SK-N-SH treated with all-trans-retinoic acid at 6 μM for 48 hours (cell line): ENCODE results near the gene CACNA1H.

ENCODE experiments used
- ATAC-seq: fragments of 200-7000 bp; cut with Tn5 transposase; 3 replicates; pipeline ENCODE4 v1.9.1; 2020; ENCODE audit warnings: mild to moderate bottlenecking, moderate library complexity
- ARNTL ChIP-seq: fragments of 450-650 bp; formaldehyde crosslinking; IDR thresholded peaks from 2 replicates; pipeline ENCODE4 v1.5.0; 2020; ENCODE audit warnings: low read depth, mild to moderate bottlenecking, moderate library complexity, borderline replicate concordance
- BACH2 ChIP-seq: fragments of 250-450 bp; sonication (Bioruptor Pico); IDR thresholded peaks from 2 replicates; pipeline ENCODE4 v1.9.0; 2021; ENCODE audit warnings: mild to moderate bottlenecking, borderline replicate concordance
- CSDC2 ChIP-seq: fragments of 250-450 bp; sonication (Bioruptor Pico); IDR thresholded peaks from 2 replicates; pipeline ENCODE4 v1.5.0; 2020; ENCODE audit warnings: mild to moderate bottlenecking, moderate library complexity
- ESRRG ChIP-seq: fragments of 250-450 bp; sonication (Bioruptor Pico); IDR thresholded peaks from 2 replicates; pipeline ENCODE4 v1.6.1; 2021; ENCODE audit warnings: mild to moderate bottlenecking
- GLIS3 ChIP-seq: fragments of 250-450 bp; sonication (Bioruptor Pico); IDR thresholded peaks from 2 replicates; pipeline ENCODE4 v1.5.0; 2020; ENCODE audit warnings: mild to moderate bottlenecking, moderate library complexity
- ISL1 ChIP-seq: fragments of 250-450 bp; sonication (Bioruptor Pico); IDR thresholded peaks from 2 replicates; pipeline ENCODE4 v2.1.2; 2022; ENCODE audit warnings: mild to moderate bottlenecking, moderate library complexity
- OSR1 ChIP-seq: fragments of 250-450 bp; sonication (Bioruptor Pico); IDR thresholded peaks from 2 replicates; pipeline ENCODE4 v1.8.0; 2022; ENCODE audit warnings: moderate library complexity, mild to moderate bottlenecking, inconsistent platforms
- PPARA ChIP-seq: fragments of 250-450 bp; sonication (Bioruptor Pico); IDR thresholded peaks from 2 replicates; pipeline ENCODE4 v1.5.0; 2020; ENCODE audit warnings: mild to moderate bottlenecking, borderline replicate concordance
- RARB ChIP-seq: fragments of 250-450 bp; sonication (Bioruptor Pico); IDR thresholded peaks from 2 replicates; pipeline ENCODE4 v1.8.0; 2021; ENCODE audit warnings: mild to moderate bottlenecking, moderate library complexity
- SNAI2 ChIP-seq: fragments of 250-450 bp; sonication (Bioruptor Pico); IDR thresholded peaks from 2 replicates; pipeline ENCODE4 v1.5.0; 2020; ENCODE audit warnings: mild to moderate bottlenecking, moderate library complexity
- TCF4 ChIP-seq: fragments of 250-450 bp; sonication (Bioruptor Pico); IDR thresholded peaks from 2 replicates; pipeline ENCODE4 v1.8.0; 2021; ENCODE audit warnings: mild to moderate bottlenecking, moderate library complexity, borderline replicate concordance
- TOX ChIP-seq: fragments of 250-450 bp; sonication (Bioruptor Pico); IDR thresholded peaks from 2 replicates; pipeline ENCODE4 v1.8.0; 2021; ENCODE audit warnings: mild to moderate bottlenecking, moderate library complexity, borderline replicate concordance
- ZC3H10 ChIP-seq: fragments of 250-450 bp; sonication (Bioruptor Pico); IDR thresholded peaks from 2 replicates; pipeline ENCODE4 v1.5.1; 2021; ENCODE audit warnings: mild to moderate bottlenecking, moderate library complexity
- ZFP3 ChIP-seq: fragments of 250-450 bp; sonication (Bioruptor Pico); IDR thresholded peaks from 2 replicates; pipeline ENCODE4 v1.5.0; 2020; ENCODE audit warnings: mild to moderate bottlenecking, moderate library complexity
- ZFP30 ChIP-seq: fragments of 450-650 bp; formaldehyde crosslinking; IDR thresholded peaks from 2 replicates; pipeline ENCODE4 v1.5.0; 2022; ENCODE audit warnings: mild to moderate bottlenecking, moderate library complexity
- ZNF565 ChIP-seq: fragments of 450-650 bp; formaldehyde crosslinking; conservative IDR thresholded peaks from 2 replicates; pipeline ENCODE4 v1.5.0; 2020; ENCODE audit warnings: low read depth, mild to moderate bottlenecking, moderate library complexity
- ZNF70 ChIP-seq: fragments of 450-650 bp; formaldehyde crosslinking; IDR thresholded peaks from 2 replicates; pipeline ENCODE4 v1.5.0; 2020; ENCODE audit warnings: mild to moderate bottlenecking, moderate library complexity
- ZNF8 ChIP-seq: fragments of 450-650 bp; formaldehyde crosslinking; IDR thresholded peaks from 2 replicates; pipeline ENCODE4 v1.5.0; 2020; ENCODE audit warnings: mild to moderate bottlenecking, moderate library complexity
- TF ChIP-seq, protein P1 (sequence below): fragments of 250-450 bp; sonication (Bioruptor Pico); IDR thresholded peaks from 2 replicates; pipeline ENCODE4 v1.5.1; 2021; ENCODE audit warnings: mild to moderate bottlenecking, moderate library complexity
- TF ChIP-seq, protein P2 (sequence below): fragments of 250-450 bp; sonication (Bioruptor Pico); IDR thresholded peaks from 2 replicates; pipeline ENCODE4 v1.8.0; 2020; ENCODE audit warnings: mild to moderate bottlenecking, moderate library complexity, borderline replicate concordance
- TF ChIP-seq, protein P3 (sequence below): fragments of 250-450 bp; sonication (Bioruptor Pico); IDR thresholded peaks from 2 replicates; pipeline ENCODE4 v1.5.0; 2020; ENCODE audit warnings: mild to moderate bottlenecking, moderate library complexity
- TF ChIP-seq, protein P4 (sequence below): fragments of 250-450 bp; sonication (Bioruptor Pico); IDR thresholded peaks from 2 replicates; pipeline ENCODE4 v1.8.0; 2021; ENCODE audit warnings: low read depth, mild to moderate bottlenecking, moderate library complexity, borderline replicate concordance

CACNA1H gene

DNA sequence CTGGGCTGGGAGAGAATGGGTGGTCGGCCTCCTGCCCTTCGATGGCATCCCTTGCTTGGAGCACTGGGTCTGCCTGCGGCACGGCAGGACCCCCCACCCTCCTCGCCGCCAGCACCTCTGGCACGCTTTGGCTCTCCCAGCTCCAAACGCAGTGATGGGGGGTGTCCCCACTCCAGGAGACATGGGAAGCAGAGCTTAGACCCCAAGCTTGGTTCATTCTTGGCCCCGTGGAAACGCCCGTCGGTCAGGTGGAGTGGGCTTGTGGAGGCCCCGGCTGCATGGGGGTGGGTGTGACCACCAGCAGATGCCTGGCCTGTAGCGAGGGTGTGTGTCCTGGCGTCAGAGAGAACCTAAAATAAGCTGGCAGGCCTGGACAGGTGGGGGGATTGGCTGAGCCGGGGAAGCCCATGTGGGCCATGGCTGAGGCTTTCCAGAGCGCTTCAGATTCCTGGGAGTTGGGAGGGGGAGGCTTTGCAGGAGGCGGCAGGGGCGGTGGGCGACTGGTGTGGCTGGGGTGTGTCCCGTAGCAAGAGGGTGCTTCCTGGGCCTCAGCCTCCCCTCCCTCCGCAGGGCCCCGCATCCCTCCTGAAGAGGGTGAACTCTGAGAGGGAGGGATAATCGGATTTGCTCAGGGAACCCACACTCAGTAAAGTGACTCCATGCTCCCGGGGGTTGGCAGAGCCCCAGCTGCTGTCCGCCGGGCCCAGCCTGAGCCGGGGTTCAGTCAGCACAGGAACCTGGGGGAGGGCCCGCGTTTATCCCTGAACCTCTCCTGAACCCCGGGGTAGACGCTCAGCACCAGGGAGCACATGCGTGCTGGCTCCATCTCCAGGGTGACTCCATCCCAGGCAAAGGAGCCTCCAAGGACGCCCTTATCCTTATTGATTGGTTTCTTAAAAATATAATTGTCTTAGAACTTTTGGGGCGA, 3.4 kb downstream of the CACNA1H start:
- ATAC-seq, result no peak
- TF ChIP-seq RARB (no peak), ISL1 (CRISPR knock-in tag) (no peak), ZNF70 (CRISPR knock-in tag) (no peak), BACH2 (no peak), ESRRG (no peak), TOX (CRISPR knock-in tag) (no peak), PPARA (CRISPR knock-in tag) (no peak), ZC3H10 (CRISPR knock-in tag) (no peak), ZFP30 (CRISPR knock-in tag) (no peak), ZFP3 (CRISPR knock-in tag) (no peak), ARNTL (no peak), GLIS3 (no peak), ZNF8 (CRISPR knock-in tag) (no peak), TCF4 (CRISPR knock-in tag) (no peak), OSR1 (no peak), CSDC2 (no peak), ZNF565 (no peak)
- TF ChIP-seq, protein P1, sequence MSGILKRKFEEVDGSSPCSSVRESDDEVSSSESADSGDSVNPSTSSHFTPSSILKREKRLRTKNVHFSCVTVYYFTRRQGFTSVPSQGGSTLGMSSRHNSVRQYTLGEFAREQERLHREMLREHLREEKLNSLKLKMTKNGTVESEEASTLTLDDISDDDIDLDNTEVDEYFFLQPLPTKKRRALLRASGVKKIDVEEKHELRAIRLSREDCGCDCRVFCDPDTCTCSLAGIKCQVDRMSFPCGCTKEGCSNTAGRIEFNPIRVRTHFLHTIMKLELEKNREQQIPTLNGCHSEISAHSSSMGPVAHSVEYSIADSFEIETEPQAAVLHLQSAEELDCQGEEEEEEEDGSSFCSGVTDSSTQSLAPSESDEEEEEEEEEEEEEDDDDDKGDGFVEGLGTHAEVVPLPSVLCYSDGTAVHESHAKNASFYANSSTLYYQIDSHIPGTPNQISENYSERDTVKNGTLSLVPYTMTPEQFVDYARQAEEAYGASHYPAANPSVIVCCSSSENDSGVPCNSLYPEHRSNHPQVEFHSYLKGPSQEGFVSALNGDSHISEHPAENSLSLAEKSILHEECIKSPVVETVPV (CRISPR knock-in tag), result no peak
- TF ChIP-seq, protein P2, sequence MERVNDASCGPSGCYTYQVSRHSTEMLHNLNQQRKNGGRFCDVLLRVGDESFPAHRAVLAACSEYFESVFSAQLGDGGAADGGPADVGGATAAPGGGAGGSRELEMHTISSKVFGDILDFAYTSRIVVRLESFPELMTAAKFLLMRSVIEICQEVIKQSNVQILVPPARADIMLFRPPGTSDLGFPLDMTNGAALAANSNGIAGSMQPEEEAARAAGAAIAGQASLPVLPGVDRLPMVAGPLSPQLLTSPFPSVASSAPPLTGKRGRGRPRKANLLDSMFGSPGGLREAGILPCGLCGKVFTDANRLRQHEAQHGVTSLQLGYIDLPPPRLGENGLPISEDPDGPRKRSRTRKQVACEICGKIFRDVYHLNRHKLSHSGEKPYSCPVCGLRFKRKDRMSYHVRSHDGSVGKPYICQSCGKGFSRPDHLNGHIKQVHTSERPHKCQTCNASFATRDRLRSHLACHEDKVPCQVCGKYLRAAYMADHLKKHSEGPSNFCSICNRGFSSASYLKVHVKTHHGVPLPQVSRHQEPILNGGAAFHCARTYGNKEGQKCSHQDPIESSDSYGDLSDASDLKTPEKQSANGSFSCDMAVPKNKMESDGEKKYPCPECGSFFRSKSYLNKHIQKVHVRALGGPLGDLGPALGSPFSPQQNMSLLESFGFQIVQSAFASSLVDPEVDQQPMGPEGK (CRISPR knock-in tag), result no peak
- TF ChIP-seq, all 23 proteins: peak for 0

DNA sequence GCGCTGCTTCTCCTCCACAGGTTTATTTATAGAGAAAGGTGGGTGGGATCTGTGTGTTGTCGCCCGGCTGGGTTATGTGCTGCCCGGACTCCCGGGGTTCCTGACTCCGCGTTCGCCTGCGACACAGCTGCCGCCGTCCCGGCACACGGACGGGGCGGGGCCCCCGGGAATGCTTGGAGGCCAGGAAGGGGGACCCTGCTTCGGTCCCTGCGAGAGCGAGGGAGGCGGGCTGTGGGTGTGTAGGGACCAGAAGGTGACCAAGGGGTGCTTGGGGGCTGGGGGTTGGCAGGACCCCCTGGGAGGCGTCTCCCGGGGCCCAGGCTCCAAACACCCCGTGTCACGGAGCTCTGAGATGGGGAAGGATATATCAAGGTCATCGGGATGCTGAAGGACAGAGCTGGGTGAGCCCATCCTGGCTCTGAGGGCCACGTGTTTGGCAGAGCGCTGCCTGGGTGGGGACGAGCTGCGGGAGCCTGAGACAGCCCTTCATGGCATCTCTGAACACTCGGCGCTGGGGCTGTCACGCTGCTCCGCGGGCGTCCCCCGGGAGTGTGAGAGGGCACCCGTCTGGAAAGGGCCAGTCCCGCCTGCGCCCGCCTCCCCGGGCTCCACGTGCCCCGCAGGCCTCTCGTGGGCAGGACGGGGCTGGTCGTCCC, 4.2 kb downstream of the CACNA1H start:
- ATAC-seq, result no peak
- TF ChIP-seq, protein P1 (CRISPR knock-in tag), result no peak
- no peak for TF ChIP-seq TCF4 (CRISPR knock-in tag)
- TF ChIP-seq CSDC2, result no peak

DNA sequence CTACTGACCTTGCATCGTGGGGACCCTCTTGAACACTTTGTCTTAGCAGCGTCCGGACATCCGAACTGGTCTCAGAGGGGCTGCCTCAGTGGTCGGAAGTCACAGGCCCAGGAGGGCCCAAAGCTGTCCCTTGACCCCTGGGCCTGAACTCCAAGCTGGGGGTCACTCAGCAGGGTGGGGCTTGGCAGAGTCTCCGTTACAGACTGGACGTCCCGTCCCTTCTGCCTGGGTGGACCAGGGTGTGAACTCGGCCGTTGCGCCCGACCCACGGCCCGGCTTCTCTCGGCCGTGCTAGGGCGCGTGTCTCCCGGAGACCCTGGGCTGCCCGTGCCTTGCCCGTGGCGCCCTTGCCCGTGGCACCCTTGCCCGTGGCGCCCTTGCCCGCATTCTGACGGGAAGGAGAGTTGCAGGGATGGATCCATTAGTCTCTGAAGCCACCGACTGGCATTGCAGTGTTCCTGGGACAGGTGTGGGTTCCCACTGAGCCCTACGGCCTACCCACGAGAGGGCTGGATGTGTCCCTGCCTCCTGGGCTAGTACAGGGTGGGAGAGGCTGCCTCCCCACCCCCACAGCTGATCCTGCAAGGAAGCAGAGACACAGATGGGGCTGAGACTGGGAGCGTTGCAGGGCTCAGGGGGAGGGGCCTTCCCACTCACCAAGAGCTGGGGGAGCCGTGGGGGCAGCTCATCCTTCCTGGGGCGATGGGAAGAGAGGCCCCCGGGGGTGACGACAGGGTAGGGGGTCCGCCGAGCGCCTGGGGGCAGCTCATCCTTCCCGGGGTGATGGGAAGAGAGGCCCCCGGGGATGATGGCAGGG, 4.9 kb downstream of the CACNA1H start:
- no peak for ATAC-seq
- TF ChIP-seq SNAI2 (CRISPR knock-in tag), result no peak
- no peak for TF ChIP-seq TOX (CRISPR knock-in tag)
- no peak for TF ChIP-seq ESRRG
- TF ChIP-seq, protein P3, sequence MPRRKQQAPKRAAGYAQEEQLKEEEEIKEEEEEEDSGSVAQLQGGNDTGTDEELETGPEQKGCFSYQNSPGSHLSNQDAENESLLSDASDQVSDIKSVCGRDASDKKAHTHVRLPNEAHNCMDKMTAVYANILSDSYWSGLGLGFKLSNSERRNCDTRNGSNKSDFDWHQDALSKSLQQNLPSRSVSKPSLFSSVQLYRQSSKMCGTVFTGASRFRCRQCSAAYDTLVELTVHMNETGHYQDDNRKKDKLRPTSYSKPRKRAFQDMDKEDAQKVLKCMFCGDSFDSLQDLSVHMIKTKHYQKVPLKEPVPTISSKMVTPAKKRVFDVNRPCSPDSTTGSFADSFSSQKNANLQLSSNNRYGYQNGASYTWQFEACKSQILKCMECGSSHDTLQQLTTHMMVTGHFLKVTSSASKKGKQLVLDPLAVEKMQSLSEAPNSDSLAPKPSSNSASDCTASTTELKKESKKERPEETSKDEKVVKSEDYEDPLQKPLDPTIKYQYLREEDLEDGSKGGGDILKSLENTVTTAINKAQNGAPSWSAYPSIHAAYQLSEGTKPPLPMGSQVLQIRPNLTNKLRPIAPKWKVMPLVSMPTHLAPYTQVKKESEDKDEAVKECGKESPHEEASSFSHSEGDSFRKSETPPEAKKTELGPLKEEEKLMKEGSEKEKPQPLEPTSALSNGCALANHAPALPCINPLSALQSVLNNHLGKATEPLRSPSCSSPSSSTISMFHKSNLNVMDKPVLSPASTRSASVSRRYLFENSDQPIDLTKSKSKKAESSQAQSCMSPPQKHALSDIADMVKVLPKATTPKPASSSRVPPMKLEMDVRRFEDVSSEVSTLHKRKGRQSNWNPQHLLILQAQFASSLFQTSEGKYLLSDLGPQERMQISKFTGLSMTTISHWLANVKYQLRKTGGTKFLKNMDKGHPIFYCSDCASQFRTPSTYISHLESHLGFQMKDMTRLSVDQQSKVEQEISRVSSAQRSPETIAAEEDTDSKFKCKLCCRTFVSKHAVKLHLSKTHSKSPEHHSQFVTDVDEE, result no peak
- TF ChIP-seq ZC3H10 (CRISPR knock-in tag), result no peak
- TF ChIP-seq GLIS3, result no peak
- no peak for TF ChIP-seq ZFP30 (CRISPR knock-in tag)
- no peak for TF ChIP-seq ZNF70 (CRISPR knock-in tag)
- TF ChIP-seq, protein P4, sequence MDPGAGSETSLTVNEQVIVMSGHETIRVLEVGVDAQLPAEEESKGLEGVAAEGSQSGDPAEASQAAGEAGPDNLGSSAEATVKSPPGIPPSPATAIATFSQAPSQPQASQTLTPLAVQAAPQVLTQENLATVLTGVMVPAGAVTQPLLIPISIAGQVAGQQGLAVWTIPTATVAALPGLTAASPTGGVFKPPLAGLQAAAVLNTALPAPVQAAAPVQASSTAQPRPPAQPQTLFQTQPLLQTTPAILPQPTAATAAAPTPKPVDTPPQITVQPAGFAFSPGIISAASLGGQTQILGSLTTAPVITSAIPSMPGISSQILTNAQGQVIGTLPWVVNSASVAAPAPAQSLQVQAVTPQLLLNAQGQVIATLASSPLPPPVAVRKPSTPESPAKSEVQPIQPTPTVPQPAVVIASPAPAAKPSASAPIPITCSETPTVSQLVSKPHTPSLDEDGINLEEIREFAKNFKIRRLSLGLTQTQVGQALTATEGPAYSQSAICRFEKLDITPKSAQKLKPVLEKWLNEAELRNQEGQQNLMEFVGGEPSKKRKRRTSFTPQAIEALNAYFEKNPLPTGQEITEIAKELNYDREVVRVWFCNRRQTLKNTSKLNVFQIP (CRISPR knock-in tag), result no peak
- TF ChIP-seq ZNF8 (CRISPR knock-in tag), result no peak
- TF ChIP-seq ZFP3 (CRISPR knock-in tag), result no peak
- TF ChIP-seq, protein P2 (CRISPR knock-in tag), result no peak
- TF ChIP-seq TCF4 (CRISPR knock-in tag), result no peak
- TF ChIP-seq, protein P1 (CRISPR knock-in tag), result no peak
